Stomach (tissue), 9 donors: ENCODE data around the gene OR4P4. TPM values are rescaled to one million over a fixed set of nuclear protein-coding genes. Genes with fewer than 3 reads are reported as not detected.

Source experiments
- DNase-seq, 2 donors: peaks; one replicate each; pipeline versions ENCODE4 v3.0.0 to v3.0.0-alpha.2; 2013 to 2019
- H3K27ac ChIP-seq, 5 donors: fragments of 200-600 bp in 4 of 5; sonication (generic) in 4 of 5; one replicate each; pipeline ENCODE4 v1.5.1; 2013 to 2019; ENCODE audit warnings: mild to moderate bottlenecking in 1 of 5, moderate library complexity in 1 of 5
- H3K27me3 ChIP-seq, 3 donors: fragments of 200-600 bp; sonication (generic); one replicate each; pipeline ENCODE4 v1.5.1; 2017 to 2019; ENCODE audit warnings: mixed run types in 1 of 3
- H3K36me3 ChIP-seq, 4 donors: fragments of 200-600 bp; sonication (generic); 1 replicate in 3 of 4; 2 replicates in 1 of 4; pipeline ENCODE4 v1.5.1; 2016 to 2019
- H3K4me1 ChIP-seq, 4 donors: fragments of 200-600 bp; sonication (generic); one replicate each; pipeline ENCODE4 v1.5.1; 2016 to 2019
- H3K4me3 ChIP-seq, 4 donors: fragments of 200-600 bp; sonication (generic) in 3 of 4; one replicate each; pipeline ENCODE4 v1.5.1; 2016 to 2019; ENCODE audit warnings: mild to moderate bottlenecking in 1 of 4
- H3K9me3 ChIP-seq, 4 donors: fragments of 200-600 bp; sonication (generic); one replicate each; pipeline ENCODE4 v1.5.1; 2016 to 2019
- EP300 ChIP-seq: sonication (generic); formaldehyde crosslinking; IDR thresholded peaks from one replicate; pipeline ENCODE4 v1.6.1; 2017; ENCODE audit warnings: antibody characterized with exemption
- POLR2A ChIP-seq, 4 donors: fragments of 450-650 bp; IDR thresholded peaks; one replicate each; pipeline ENCODE4 v1.6.1; 2016; ENCODE audit warnings: antibody characterized with exemption in 4 of 4, control low read depth in 2 of 4, mild to moderate bottlenecking in 1 of 4, moderate library complexity in 1 of 4
- POLR2AphosphoS5 ChIP-seq, 3 donors: sonication (generic); formaldehyde crosslinking; IDR thresholded peaks; one replicate each; pipeline ENCODE4 v1.6.1; 2016; ENCODE audit warnings: antibody characterized with exemption in 3 of 3
- WGBS, 5 donors: extraction: QIAGEN DNeasy Blood & Tissue Kit in 3 of 5; methylation state at CpG; one replicate each; pipeline versions ENCODE4 v1.1.5 to v1.1.7; 2013 to 2018; 5-methylcytosine and 5-hydroxymethylcytosine counted together
- intact Hi-C: fragments of 100-400 bp; cut with DNase I; formaldehyde crosslinking; loops from one replicate; pipeline ENCODE4 v1.15.1; 2023; ENCODE audit warnings: low total_unique reads
- polyA plus RNA-seq, 3 donors: library from polyadenylated mRNA; stranded (reverse); fragments of 200-250 nt; gene quantifications; one replicate each; pipeline ENCODE4 v1.2.3, GENCODE V29; 2013
- total RNA-seq, 5 donors: library from RNA; depleted of rRNA; stranded (reverse); fragments of >200 nt; gene quantifications; one replicate each; pipeline versions ENCODE4 v1.1.0 to v1.2.3, GENCODE V29; 2014 to 2016
- TF ChIP-seq, protein P1 (sequence below), 7 experiments: fragments of 450-650 bp in 4 of 7; fragments of 200-600 bp in 3 of 7; sonication (generic) in 3 of 7; IDR thresholded peaks; one replicate each; pipeline ENCODE4 v1.5.1; 2016 to 2019; ENCODE audit warnings: antibody characterized with exemption in 7 of 7, control low read depth in 2 of 7, mild to moderate bottlenecking in 1 of 7
- donor health status: healthy with polysubstance abuse.
- donor health status: Bipolar disorder and iron deficiency.
- donor health status: healthy.

OR4P4 gene
- total and polyA plus RNA-seq, 8 donors, result not detected

DNA sequence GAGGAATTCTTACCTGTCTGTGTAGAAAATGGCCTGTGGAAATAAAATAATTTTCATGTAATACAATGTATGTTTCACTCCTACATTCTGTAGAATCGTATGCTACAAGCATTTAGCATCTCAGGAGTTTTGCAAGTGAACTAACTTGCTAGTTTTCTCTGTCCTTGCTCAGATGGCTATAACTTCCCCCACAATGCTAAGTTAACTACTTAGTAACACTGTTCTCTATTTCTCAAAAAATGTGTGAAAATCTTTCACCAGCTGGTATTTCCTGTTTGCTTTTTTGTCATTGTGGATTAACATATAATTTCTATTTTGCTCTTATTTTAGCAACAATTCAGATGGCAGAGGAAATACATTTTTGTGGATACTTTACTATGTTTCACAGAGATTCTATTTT is 17.6 kb downstream of the OR4P4 start:
- Histone ChIP-seq H3K4me3 (no peak overlapping the region), H3K9me3 (peaks cover 0 to 8% (median 0%) of the 10 kb centered on the region in 4 donors), H3K4me1 (no peaks in the 10 kb centered on the region), H3K36me3 (no peaks in the 10 kb centered on the region), H3K27me3 (no peaks in the 10 kb centered on the region), H3K27ac (no peak overlapping the region)
- TF ChIP-seq POLR2AphosphoS5 (IDR thresholded peaks at IDR 0.05) (no peak), POLR2A (IDR thresholded peaks at IDR 0.05) (no peak), EP300 (no peak)
- TF ChIP-seq, protein P1, sequence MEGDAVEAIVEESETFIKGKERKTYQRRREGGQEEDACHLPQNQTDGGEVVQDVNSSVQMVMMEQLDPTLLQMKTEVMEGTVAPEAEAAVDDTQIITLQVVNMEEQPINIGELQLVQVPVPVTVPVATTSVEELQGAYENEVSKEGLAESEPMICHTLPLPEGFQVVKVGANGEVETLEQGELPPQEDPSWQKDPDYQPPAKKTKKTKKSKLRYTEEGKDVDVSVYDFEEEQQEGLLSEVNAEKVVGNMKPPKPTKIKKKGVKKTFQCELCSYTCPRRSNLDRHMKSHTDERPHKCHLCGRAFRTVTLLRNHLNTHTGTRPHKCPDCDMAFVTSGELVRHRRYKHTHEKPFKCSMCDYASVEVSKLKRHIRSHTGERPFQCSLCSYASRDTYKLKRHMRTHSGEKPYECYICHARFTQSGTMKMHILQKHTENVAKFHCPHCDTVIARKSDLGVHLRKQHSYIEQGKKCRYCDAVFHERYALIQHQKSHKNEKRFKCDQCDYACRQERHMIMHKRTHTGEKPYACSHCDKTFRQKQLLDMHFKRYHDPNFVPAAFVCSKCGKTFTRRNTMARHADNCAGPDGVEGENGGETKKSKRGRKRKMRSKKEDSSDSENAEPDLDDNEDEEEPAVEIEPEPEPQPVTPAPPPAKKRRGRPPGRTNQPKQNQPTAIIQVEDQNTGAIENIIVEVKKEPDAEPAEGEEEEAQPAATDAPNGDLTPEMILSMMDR (IDR thresholded peaks at IDR 0.05), result no peak
- DNase-seq, result no peak
- intact Hi-C loops, result no loop called here
- 42 to 72% (median 55%) methylated on average over 1 of the region's 1 CpG for WGBS, 5 donors

DNA sequence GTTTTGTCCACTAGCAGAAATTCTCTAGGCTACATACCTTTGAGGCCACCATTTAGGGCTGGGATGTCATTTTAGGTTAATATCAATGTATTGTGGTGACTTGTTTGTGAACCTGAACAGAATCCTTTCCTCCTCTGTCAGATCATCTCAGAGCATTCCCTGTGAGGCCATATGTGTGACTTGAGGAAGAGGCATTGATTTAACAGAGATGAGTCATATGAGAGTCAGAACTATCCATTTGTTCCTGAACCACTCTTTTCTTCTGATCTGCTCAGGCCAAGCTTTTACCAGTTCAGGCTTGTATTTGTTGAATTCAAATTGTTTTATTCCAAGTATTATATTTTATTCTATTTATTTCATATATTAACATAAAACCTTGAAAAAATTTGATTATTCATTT is 20.2 kb downstream of the OR4P4 start:
- Histone ChIP-seq H3K9me3 (peaks cover 0 to 15% (median 0%) of the 10 kb centered on the region in 4 donors), H3K27ac (no peak overlapping the region), H3K4me3 (no peak overlapping the region), H3K4me1 (no peaks in the 10 kb centered on the region), H3K36me3 (no peaks in the 10 kb centered on the region), H3K27me3 (no peaks in the 10 kb centered on the region)
- intact Hi-C loops, result no loop called here
- TF ChIP-seq EP300 (no peak), POLR2AphosphoS5 (IDR thresholded peaks at IDR 0.05) (no peak), POLR2A (IDR thresholded peaks at IDR 0.05) (no peak)
- TF ChIP-seq, protein P1 (IDR thresholded peaks at IDR 0.05), result no peak
- no peak for DNase-seq

DNA sequence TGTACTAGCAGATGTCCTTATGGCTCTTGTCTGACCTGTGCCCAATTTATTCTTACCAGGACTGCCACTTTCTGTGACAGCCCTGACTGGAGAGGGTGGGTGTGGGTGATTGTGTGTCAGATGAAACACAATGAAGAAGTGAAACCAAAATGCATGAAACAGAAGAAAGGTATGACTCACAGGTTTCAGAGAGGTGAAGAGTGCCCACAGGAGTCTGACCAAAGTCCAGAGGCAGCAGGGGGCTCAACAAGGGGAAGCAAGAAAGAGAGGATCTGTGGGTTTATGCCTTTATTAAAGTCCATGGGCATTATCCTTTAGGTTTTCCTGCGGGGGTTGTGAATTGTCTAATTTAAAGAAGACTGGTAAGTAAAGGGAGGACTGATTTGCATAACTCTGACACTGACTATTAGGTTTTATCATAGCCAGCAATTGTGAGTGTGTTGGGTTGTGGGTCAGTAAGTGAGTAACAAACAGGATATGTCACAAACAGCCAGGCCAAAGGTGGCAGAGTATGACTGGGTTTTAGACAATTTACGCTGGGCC is 23.2 kb downstream of the OR4P4 start:
- intact Hi-C loops, result no loop called here
- Histone ChIP-seq H3K27me3 (no peaks in the 10 kb centered on the region), H3K36me3 (no peaks in the 10 kb centered on the region), H3K27ac (no peak overlapping the region), H3K4me1 (no peaks in the 10 kb centered on the region), H3K4me3 (no peak overlapping the region), H3K9me3 (peaks cover 0 to 15% (median 0%) of the 10 kb centered on the region in 4 donors)
- DNase-seq, result no peak
- 77 to 90% (median 84%) methylated on average over 2 of the region's 2 CpGs for whole genome bisulfite sequencing, 5 donors
- TF ChIP-seq POLR2AphosphoS5 (IDR thresholded peaks at IDR 0.05) (no peak), POLR2A (IDR thresholded peaks at IDR 0.05) (no peak), EP300 (no peak)
- TF ChIP-seq, protein P1 (IDR thresholded peaks at IDR 0.05), result no peak

DNA sequence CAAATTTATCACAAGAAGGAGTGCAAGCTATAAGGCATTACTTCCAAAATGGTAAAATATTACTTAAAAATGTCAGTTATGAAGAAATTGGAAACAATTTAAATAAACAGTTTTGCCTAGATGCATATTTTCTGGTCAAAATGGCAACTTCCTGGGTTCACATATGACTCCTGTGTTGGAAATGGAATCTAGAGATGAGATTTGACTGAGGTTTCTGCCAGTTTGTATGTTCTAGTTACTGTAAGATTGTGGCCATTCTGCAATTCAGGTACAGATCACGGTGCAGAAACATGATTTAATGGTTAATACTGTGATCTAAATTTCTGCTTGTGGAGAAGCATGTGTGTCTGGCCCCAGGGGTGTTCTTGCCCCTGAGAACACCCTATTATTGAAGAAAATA is 23.7 kb downstream of the OR4P4 start:
- DNase-seq, result no peak
- Histone ChIP-seq H3K9me3 (peaks cover 0 to 15% (median 0%) of the 10 kb centered on the region in 4 donors), H3K4me3 (no peak overlapping the region), H3K27me3 (no peaks in the 10 kb centered on the region), H3K36me3 (no peaks in the 10 kb centered on the region), H3K27ac (no peak overlapping the region), H3K4me1 (no peaks in the 10 kb centered on the region)
- intact Hi-C loops, result no loop called here
- WGBS, 5 donors, result 40 to 73% (median 52%) methylated on average over 1 of the region's 1 CpG
- TF ChIP-seq POLR2A (IDR thresholded peaks at IDR 0.05) (no peak), POLR2AphosphoS5 (IDR thresholded peaks at IDR 0.05) (no peak), EP300 (no peak)
- TF ChIP-seq, protein P1 (IDR thresholded peaks at IDR 0.05), result no peak
